HG03460 (cell line): ENCODE measurements around the gene MPPE1.
A peak's percentile ranks its signal among the peaks of the same experiment; 100 is the strongest.
"Not testable (repeated sequence)": the region's sequence is repeated elsewhere in the genome, so short reads cannot be mapped to it uniquely, and the experiment has no call there.

Source experiments
- ATAC-seq: cut with Tn5 transposase; IDR thresholded peaks from one replicate; pipeline ENCODE4 v1.9.1; 2021; ENCODE audit not compliant: unreplicated experiment

Gene MPPE1

DNA sequence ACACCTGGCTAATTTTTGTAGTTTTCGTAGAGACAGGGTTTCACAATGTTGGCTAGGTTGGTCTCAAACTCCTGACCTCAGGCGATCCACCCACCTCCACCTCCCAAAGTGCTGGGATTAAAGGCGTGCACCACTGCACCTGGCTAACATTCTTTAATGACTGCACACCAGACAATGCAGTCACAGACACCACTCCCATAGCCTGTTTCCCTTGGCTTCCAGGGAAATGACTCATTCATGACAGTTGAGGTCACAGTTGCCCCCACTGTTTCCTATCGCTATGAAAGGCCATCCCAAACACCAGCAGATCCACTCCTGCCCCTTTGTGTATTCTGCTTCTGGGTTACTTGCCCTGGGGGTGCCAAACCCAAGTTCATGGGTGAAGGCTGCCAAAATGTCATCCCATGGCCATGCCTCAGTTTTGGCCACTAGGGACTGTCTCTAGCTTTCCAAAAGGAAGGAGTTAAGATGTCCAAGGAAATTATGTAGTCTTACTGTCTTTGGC lies 48.2 kb downstream of the MPPE1 start:
- no peak for ATAC-seq

DNA sequence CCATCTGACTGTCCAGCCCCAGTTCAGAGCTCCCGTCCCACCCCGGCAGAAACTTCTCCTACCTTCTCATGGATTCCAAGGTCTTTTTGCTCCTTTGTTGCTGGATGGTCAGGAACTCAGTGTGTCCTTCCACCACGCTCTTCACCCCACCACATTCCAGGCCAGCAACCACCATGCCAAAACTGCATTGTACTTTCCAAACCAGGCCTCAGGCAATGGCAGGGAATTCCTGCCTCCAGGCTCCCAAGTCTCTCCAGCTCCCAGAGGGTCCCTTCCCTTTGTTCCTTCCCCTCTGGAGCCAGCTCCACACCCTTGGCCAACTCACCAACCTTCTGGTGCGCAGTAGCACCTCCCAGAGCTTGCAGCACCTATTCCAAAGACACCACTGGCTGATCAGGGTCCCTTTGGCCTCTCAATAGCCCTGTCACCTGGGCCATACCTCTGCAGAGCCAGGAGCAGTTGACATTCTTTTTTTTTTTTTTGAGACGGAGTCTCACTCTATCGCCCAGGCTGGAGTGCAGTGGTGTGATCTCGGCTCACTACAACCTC lies 48.8 kb downstream of the MPPE1 start:
- no peak for ATAC-seq

DNA sequence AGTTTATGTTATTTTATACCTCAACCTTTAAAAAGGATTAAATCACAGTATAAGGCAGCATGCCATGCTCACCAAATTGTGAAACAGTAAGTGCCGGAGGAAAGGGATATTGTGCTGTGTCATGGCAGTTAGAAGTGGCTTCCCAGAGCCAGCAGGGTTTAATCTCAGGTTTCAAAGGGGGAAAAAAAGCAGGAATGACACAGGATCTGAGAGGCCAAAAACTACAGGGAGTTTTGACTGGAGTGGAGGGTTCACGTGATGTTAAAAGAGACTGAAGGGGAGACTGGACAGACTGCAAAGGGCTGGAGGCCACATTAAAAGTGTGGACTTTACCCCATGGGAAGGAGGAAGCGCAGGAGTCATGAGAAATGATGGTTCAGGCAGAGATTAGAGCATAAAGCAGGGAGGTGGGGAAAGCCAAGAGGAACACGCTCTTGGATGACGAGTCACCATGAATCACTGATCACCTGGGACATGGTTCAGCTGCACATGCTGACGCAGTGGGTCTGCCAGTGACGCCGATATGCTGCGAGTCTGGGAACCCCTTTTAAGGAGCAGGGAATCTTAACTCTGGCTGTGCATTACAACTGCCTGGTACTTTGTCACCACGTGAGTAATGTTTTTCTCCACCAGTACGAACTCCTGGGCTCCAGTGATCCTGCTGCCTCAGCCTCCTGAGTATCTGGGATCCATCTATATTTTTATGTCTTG lies 50.8 kb downstream of the MPPE1 start:
- ATAC-seq = no peak

DNA sequence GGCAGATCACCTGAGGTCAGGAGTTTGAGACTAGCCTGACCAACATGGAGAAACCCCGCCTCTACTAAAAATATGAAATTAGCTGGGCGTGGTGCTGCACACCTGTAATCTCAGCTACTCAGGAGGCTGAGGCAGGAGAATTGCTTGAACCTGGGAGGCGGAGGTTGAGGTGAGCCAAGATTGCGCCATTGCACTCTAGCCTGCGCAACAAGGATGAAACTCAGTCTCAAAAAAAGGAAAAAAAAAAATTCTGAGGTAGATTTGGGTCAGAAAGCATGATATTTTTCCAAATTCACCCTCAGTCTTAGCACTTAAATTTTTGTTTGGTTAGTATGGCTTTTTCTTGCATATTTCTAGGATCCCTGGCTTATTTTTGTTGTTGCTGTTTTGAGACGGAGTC lies 53.6 kb downstream of the MPPE1 start:
- ATAC-seq = not testable (repeated sequence)

DNA sequence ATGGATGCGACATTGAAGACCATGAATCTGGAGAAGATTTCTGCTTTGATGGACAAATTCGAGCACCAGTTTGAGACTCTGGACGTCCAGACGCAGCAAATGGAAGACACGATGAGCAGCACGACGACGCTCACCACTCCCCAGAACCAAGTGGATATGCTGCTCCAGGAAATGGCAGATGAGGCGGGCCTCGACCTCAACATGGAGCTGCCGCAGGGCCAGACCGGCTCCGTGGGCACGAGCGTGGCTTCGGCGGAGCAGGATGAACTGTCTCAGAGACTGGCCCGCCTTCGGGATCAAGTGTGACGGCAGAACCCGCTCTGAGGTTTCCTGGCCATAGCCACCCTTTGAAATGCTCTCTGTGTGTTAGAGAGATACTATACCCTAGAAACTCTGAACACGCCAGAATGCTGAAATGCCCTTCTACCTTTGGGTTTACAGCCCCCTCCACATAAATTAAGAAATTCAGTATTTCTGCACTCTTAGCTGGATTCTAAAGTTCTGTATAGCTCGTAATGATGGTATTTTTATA lies 56.2 kb downstream of the MPPE1 start:
- ATAC-seq = peak; percentile 29

DNA sequence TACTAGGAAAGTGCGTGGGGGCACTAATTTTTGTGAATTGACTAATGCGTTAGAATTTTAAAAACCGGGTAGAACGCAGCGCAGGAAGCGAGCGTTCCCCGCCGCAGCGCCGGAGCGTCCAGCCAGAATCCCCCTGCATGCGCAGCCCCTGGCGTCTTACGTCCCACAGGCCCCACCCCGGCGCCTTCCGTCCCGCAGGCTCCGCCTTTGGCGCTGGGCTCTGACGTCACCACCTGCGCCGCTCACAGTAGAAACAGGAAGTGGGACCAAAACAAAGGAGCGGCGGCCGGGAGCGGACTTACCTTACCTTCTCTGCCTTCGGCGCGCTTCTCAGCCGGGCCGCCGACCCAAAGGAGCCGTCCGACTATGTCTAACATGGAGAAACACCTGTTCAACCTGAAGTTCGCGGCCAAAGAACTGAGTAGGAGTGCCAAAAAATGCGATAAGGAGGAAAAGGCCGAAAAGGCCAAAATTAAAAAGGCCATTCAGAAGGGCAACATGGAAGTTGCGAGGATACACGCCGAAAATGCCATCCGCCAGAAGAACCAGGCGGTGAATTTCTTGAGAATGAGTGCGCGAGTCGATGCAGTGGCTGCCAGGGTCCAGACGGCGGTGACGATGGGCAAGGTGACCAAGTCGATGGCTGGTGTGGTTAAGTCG lies 56.8 kb downstream of the MPPE1 start, which contains the start of gene CHMP1B:
CHMP1B (plus strand) TSS at position 268 of the 660 bp plus-strand sequence; CDS start at position 367, 99 bp downstream.
- peak; percentile 96 for ATAC-seq

DNA sequence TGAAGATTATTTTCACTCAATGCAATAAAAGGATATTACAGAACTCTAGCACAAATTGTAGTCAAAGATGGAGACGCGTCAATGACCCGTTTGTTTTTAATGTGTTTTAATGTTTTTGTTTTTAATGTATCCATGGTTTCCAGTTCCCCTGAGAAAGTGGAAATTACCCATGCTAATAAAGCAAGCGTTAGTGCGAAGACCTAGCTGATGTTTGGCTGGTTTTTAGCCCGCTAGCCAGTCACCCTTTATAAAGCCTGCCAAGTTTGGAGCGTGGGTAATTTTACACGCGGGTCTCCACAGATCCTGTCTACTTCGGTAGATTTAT lies 57.3 kb downstream of the MPPE1 start:
- peak; percentile 29 for ATAC-seq

DNA sequence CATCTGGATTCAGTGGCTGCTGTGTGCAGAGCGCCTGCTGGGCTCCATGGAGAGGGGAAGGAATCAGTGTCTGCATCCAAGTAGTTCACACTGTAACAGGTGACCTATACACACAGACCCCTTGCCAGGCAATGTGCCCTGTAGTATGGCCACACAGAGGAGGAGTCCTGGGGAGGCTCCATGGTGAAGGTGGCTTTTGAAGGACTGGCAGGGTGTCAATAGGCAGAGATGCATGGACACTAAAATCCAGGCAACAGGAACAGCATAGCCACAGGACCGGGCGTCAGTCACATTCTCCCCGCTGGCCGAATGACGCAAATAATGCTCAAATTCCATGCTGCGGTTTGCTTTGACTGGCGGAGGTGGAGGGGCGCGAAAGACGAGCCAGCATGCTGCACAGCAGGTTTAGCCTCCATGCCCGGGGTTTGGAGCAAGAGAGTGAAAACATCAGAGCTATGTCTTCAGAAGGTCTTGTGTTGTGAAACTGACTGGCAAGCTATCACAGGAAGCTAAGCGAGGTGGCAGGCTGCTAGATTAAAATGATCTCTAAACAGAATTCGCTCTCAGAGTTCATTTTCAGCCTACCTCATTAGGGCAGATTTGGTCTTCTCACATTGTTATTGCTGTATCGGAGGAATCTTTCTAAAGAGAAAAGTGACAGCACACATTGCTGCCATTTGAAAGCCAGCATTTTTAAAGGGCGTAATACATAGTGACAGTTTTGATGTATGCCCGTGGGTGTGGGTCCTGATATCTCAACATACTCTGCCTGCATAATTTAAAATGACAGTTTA lies 58.1 kb downstream of the MPPE1 start:
- no peak for ATAC-seq

DNA sequence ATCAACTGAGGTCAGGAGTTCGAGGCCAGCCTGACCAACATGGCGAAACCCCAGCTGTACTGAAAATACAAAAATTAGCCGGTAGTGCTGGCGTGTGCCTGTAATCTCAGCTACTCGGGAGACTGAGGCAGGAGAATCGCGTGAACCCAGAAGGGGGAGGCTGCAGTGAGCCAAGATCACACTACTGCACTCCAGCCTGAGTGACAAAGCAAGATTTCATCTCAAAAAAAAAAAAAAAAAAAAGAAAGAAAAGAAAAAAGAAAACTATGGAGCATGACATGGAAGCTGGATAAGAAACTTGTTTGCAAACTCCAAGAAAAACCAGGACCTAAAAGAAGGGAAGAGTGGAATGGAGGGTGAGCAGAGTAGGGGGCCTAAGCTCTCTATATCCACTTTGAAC lies 58.8 kb downstream of the MPPE1 start:
- ATAC-seq = no peak

DNA sequence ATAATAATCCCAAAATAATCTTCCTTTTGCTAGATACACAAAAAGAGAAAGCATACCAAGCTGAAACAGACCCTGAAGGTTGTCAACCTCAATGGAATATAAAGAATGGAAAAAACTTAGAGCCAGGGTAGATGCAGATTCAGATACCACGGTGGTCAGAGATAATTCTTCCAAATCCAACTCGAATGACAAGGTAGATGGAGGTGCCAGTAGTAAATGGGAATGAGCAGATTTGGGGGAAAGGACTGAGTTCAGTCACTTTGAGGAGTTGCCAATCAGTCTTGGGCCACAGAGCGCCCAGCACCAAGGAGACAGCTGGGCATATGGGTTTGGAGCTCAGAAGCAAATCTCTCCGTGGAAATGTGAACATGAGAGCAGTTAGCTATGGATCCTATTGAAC lies 60.3 kb downstream of the MPPE1 start:
- no peak for ATAC-seq

DNA sequence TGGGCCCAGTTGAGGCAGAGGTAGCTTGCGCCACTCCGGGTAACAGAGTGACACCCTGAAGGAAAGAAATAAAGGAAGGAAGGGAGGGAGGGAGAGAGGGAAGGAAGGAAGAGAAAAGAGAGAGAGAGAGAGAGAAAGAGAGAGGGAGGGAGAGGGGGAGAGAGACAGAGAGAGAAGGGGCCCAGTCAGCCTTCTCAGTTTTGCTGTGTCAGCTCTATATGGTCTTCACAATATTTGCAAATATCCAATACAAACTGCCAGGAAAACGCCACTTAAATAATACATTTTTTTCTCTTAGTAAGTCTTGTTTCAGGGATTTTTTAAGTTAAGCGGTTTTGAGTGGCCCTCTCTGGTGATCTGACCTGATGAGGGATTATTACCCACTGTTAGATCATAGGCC lies 62.5 kb downstream of the MPPE1 start:
- no peak for ATAC-seq

DNA sequence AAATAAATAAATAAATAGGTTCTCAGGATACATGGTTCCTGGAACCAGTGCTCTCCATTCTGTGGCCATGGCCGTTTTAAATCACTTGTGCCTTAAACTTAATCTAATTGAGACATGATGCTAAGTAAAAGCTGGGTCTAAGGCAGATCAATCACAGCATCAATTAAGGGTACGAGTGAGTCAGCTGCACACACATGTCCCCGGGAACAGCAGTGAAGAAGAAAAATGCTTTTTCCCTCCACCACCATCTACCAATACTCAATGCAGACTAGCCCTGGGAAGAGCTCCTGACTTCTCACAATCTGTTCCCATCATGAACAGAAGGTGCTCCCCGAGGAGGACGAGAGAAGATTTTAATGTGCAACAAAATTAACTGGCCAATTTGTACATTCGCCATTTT lies 63.7 kb downstream of the MPPE1 start:
- no peak for ATAC-seq

DNA sequence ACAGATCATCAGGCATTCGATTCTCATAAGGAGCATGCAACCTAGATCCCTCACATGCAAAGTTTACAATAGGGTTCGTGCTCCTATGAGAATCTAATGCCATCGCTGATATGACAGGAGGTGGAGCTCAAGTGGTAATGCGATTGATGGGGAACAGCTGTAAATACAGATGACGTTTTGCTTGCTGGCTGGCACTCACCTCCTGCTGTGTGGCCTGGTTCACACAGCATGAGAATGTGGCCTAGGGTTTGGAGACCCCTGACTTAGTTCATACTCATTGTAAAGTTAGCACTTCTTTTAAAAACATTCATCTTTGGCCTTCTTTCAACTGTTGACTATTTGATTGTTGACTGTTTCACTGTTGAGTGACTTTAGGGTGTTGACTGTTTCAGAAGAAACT lies 65.6 kb downstream of the MPPE1 start:
- ATAC-seq = no peak

DNA sequence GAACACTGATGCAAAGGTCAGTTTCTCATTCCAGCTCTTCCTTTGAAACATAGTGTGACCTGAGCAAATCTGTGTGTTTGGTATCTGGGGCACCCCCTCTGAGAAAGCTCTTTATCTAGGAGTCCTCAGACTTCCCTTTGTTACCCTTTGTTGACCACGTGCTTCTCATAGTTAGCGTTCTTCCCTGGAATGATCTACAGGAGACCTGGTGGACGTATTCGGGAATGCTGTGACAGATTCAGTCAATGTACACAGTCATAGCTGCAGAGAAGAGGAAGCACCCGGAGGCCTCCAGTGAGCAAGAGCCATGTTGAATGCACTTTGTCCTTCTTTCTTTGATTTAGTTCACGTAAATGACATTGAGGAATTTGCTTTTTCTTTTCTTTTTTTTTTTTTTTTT lies 67.6 kb downstream of the MPPE1 start:
- no peak for ATAC-seq

DNA sequence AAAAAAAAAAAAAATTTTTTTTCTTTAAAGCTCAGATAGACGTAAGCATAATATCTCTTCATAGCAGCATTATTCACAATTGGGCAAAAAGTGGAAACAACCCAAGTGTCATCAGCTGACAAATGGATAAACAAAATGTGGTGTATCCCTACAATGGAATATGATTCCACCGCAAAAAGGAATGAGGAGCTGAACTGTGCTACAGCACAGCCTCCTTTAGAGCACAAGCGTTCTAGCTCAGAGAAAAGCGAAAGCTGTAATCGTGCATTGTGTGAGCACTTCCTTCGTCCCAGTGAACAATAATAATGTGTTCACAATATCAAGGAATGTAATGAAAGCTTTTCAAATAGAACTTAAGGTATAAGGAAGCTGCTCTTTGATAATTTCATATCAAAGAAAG lies 68.6 kb downstream of the MPPE1 start:
- no peak for ATAC-seq

DNA sequence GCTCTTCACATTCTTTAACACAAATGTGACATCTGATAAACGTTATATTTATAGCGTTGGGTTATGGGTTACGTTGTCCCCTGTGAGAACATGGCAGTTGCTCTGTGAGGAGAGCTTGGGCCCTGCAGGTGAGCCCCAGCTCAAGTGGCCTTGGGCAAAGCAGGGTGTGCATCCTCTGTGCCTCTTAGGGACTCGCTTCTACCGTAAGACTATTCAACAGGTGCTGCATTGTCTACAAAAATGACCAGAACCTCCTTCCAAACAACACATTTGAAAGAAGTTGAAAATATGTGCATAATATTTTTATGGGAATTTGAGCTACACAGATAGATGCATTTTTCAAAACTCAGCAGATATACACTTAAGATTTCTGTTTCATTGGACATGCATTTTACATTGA lies 73.3 kb downstream of the MPPE1 start:
- ATAC-seq = no peak
